OCI-LY1 (cell line): ENCODE measurements around the gene WDR83.

ENCODE experiments used
- EZH2 ChIP-seq: fragments of 200-600 bp; sonication (generic), shearing (Covaris generic); IDR thresholded peaks from 2 replicates; pipeline ENCODE4 v1.8.0; 2017; ENCODE audit warnings: borderline replicate concordance, mixed run types, mild to moderate bottlenecking, antibody characterized with exemption, low read length, moderate library complexity, mixed read lengths
- TF ChIP-seq, protein P1 (sequence below): fragments of 200-600 bp; sonication (generic), shearing (Covaris generic); IDR thresholded peaks from 2 replicates; pipeline ENCODE4 v1.5.1; 2017; ENCODE audit warnings: mild to moderate bottlenecking, antibody characterized with exemption, low read length, moderate library complexity, mixed read lengths

DNA sequence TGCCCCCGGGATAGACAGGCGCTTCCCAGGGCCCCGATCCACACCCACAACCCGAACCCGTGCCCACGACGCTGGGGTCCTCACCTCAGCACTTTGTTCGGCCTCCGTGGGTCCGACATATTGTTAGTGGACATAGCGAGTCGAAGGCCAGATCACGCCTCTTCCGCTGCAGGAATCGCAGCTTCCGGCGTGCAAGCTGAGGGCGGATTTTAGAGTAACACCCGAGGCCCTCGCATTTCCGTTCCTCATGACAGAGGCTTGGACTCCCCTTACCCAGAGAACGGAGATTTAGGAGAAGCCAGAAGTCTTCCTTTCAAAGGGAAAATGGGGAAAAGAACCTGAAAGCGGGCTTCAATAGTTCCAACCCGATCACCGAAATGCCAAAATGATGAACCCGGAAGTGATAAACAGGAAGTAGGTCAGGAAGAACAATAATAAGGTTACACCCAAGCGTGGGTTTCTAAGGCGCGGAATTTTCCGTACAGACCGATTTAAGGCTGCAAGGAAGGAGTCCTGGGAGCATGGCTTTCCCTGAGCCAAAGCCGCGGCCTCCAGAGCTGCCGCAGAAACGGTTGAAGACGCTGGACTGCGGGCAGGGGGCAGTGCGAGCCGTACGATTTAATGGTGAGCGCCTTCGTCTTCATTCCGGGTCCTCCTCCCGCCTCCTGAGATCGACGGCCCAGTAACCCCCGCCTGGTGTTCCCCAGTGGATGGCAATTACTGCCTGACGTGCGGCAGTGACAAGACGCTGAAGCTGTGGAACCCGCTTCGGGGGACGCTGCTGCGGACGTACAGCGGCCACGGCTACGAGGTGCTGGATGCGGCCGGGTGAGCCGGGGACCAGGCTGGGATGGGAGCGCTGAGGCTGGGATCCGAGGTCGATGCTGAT, 2.9 kb downstream of the WDR83 start:
- TF ChIP-seq, protein P1, sequence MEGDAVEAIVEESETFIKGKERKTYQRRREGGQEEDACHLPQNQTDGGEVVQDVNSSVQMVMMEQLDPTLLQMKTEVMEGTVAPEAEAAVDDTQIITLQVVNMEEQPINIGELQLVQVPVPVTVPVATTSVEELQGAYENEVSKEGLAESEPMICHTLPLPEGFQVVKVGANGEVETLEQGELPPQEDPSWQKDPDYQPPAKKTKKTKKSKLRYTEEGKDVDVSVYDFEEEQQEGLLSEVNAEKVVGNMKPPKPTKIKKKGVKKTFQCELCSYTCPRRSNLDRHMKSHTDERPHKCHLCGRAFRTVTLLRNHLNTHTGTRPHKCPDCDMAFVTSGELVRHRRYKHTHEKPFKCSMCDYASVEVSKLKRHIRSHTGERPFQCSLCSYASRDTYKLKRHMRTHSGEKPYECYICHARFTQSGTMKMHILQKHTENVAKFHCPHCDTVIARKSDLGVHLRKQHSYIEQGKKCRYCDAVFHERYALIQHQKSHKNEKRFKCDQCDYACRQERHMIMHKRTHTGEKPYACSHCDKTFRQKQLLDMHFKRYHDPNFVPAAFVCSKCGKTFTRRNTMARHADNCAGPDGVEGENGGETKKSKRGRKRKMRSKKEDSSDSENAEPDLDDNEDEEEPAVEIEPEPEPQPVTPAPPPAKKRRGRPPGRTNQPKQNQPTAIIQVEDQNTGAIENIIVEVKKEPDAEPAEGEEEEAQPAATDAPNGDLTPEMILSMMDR, result no peak
- no peak for TF ChIP-seq EZH2
